DND-41 (cell line): ENCODE data around the gene ARHGEF7.

Source experiments
- ATAC-seq: fragments of 200-7000 bp; cut with Tn5 transposase; 3 replicates; pipeline ENCODE4 v1.9.1; 2021; ENCODE audit warnings: low read depth; ENCODE audit not compliant: insufficient read depth
- DNase-seq: peaks from one replicate; pipeline ENCODE4 v3.0.0-alpha.2; 2020
- H2AFZ ChIP-seq: 2 replicates; pipeline ENCODE4 v1.6.0; 2012; ENCODE audit warnings: low read depth, low read length
- H3K27ac ChIP-seq: 2 replicates; pipeline ENCODE4 v1.5.1; 2012; ENCODE audit warnings: low read length, inconsistent platforms
- H3K27me3 ChIP-seq: fragments of 200-600 bp; sonication (generic); 2 replicates; pipeline ENCODE4 v1.6.0; 2012; ENCODE audit warnings: low read length, mild to moderate bottlenecking, inconsistent platforms; ENCODE audit not compliant: insufficient read depth, poor library complexity
- H3K36me3 ChIP-seq: 2 replicates; pipeline ENCODE4 v1.5.1; 2012; ENCODE audit warnings: low read length, inconsistent platforms; ENCODE audit not compliant: insufficient read depth
- H3K4me1 ChIP-seq: 2 replicates; pipeline ENCODE4 v1.5.1; 2012; ENCODE audit warnings: mild to moderate bottlenecking, low read length; ENCODE audit not compliant: insufficient read depth
- H3K4me2 ChIP-seq: 2 replicates; pipeline ENCODE4 v1.6.0; 2012; ENCODE audit warnings: mild to moderate bottlenecking, moderate library complexity, low read length, inconsistent platforms; ENCODE audit not compliant: insufficient read depth
- H3K4me3 ChIP-seq, 2 experiments: fragments of 200-600 bp in 1 of 2; shearing (Covaris generic) in 1 of 2; 2 replicates each; pipeline ENCODE4 v1.5.1; 2012 to 2016; ENCODE audit warnings: inconsistent platforms in 2 of 2, low read length in 2 of 2, mild to moderate bottlenecking in 2 of 2, low read depth in 1 of 2, moderate library complexity in 1 of 2
- H3K79me2 ChIP-seq: 2 replicates; pipeline ENCODE4 v1.6.0; 2012; ENCODE audit warnings: low read length, inconsistent platforms; ENCODE audit not compliant: insufficient read depth
- H3K9ac ChIP-seq: 2 replicates; pipeline ENCODE4 v1.6.0; 2012; ENCODE audit warnings: low read depth, mild to moderate bottlenecking, inconsistent platforms, low read length, moderate library complexity
- H3K9me3 ChIP-seq: 2 replicates; pipeline ENCODE4 v1.5.1; 2012; ENCODE audit warnings: low read length, moderate library complexity, mild to moderate bottlenecking, inconsistent platforms; ENCODE audit not compliant: insufficient read depth, severe bottlenecking
- H4K20me1 ChIP-seq: 2 replicates; pipeline ENCODE4 v1.6.0; 2012; ENCODE audit warnings: low read length; ENCODE audit not compliant: insufficient read depth
- EZH2 ChIP-seq: IDR thresholded peaks from 3 replicates; pipeline ENCODE4 v1.6.1; 2012; ENCODE audit warnings: borderline replicate concordance, low read depth, mild to moderate bottlenecking, moderate library complexity, low read length, inconsistent platforms; ENCODE audit not compliant: severe bottlenecking
- TF ChIP-seq, protein P1 (sequence below): IDR thresholded peaks from 2 replicates; pipeline ENCODE4 v1.5.1; 2012; ENCODE audit warnings: borderline replicate concordance, low read length, moderate library complexity, mild to moderate bottlenecking; ENCODE audit not compliant: poor library complexity, severe bottlenecking; ENCODE audit errors: extremely low read depth

Gene ARHGEF7

DNA sequence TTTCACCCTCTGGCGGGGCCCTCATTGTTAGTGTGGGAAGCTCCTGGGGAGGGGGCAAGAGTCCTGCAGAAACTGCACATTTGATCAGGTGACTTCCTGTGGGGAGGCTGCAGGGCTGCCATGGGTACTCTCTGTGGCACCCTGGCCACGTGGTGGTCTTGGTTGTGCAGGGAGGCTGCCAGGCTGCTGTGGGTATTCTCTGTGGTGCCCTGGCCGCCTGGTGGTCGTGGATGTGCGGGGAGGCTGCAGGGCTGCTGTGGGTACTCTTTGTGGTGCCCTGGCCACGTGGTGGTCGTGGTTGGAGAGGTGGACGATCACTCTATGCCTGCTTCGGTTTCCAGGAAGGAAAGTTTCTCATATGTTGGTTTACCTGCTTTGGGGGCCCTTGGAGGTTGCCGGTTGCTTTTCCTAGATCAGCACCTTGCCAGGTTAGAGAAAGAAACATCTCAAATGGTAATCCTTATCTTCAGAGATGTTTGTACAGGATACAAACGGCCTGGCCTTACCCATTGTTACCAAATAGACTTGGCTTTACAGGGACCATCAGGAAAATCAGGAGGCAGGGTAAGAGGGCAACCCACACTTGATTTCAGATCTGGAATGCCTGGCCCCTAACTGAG is 228.2 kb downstream of the ARHGEF7 start:
- no peaks in the 10 kb centered on the region for H3K27me3 ChIP-seq
- no peaks in the 10 kb centered on the region for H4K20me1 ChIP-seq
- no peaks in the 10 kb centered on the region for H3K79me2 ChIP-seq
- TF ChIP-seq EZH2 = no peak
- TF ChIP-seq, protein P1, sequence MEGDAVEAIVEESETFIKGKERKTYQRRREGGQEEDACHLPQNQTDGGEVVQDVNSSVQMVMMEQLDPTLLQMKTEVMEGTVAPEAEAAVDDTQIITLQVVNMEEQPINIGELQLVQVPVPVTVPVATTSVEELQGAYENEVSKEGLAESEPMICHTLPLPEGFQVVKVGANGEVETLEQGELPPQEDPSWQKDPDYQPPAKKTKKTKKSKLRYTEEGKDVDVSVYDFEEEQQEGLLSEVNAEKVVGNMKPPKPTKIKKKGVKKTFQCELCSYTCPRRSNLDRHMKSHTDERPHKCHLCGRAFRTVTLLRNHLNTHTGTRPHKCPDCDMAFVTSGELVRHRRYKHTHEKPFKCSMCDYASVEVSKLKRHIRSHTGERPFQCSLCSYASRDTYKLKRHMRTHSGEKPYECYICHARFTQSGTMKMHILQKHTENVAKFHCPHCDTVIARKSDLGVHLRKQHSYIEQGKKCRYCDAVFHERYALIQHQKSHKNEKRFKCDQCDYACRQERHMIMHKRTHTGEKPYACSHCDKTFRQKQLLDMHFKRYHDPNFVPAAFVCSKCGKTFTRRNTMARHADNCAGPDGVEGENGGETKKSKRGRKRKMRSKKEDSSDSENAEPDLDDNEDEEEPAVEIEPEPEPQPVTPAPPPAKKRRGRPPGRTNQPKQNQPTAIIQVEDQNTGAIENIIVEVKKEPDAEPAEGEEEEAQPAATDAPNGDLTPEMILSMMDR = no peak
- ATAC-seq (no peak), DNase-seq (no peak)
- H2AFZ ChIP-seq = no peak overlapping the region
- H3K4me2 ChIP-seq = no peak overlapping the region
- no peak overlapping the region for H3K9ac ChIP-seq
- no peaks in the 10 kb centered on the region for H3K36me3 ChIP-seq
- no peak overlapping the region for H3K4me3 ChIP-seq
- no peak overlapping the region for H3K27ac ChIP-seq
- no peaks in the 10 kb centered on the region for H3K4me1 ChIP-seq
- H3K9me3 ChIP-seq = no peaks in the 10 kb centered on the region

DNA sequence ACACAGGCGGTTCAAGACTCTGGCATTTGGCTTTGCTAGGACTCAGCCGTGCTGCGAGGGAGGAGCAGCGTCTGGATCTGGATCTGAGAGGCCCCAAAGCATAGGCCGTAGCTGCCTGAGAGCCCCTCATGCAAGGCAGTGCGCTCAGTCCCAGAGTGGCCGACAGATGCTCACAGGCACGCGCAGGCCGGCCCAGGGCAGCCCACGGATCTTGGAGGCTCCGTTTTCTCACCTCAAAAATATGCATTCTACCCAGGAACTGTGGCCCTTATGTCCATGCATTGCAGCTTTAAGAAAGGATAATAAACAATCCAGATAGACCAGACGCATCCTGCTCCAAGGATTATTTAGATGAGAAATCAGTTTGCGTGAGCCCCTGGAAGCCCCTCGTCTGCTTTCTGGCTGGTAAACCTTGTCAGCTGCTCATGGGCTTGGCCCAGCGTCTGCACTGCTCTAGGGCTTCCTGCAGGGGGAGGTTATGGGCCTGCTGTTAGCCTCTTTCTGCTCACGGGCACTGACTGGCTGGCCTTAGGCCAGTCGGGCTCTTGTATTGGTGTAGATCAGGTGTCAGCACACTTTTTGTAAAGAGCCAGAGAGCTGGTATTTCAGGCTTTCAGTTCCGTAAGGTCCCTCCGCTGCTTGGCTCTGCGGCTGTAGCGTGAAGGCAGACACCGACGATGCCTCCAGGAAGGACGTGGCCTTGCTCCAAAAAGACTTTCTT is 229.5 kb downstream of the ARHGEF7 start:
- H3K79me2 ChIP-seq = no peaks in the 10 kb centered on the region
- TF ChIP-seq EZH2 = no peak
- TF ChIP-seq, protein P1 = peak; percentile 26
- ATAC-seq = no peak
- no peaks in the 10 kb centered on the region for H3K36me3 ChIP-seq
- H3K4me2 ChIP-seq = no peak overlapping the region
- H4K20me1 ChIP-seq = no peaks in the 10 kb centered on the region
- DNase-seq = no peak
- no peak overlapping the region for H3K9ac ChIP-seq
- no peak overlapping the region for H3K27ac ChIP-seq
- H2AFZ ChIP-seq = no peak overlapping the region
- no peaks in the 10 kb centered on the region for H3K9me3 ChIP-seq
- no peaks in the 10 kb centered on the region for H3K4me1 ChIP-seq
- no peaks in the 10 kb centered on the region for H3K27me3 ChIP-seq
- no peak overlapping the region for H3K4me3 ChIP-seq

DNA sequence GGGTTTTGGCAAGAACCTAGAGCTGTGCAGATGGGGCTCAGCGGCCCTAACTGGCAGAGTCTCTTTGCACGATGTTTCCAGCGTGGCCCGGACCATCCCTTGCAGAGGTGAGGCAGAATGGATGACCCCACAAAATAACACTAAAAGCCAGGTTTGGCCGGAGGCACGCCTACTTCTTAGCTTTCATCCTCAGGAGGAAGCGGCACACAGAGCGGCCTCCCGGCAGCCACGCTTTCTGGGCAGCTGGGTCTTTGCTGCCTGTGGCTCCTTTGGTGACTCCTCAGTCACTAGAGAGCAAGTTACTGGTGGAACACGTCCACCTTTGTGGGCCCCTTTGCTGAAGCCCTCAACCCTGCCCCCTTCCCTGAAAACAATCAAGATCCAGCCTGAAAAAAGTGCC is 230.6 kb downstream of the ARHGEF7 start:
- Histone ChIP-seq H3K27me3 (no peaks in the 10 kb centered on the region), H3K79me2 (no peaks in the 10 kb centered on the region), H3K4me2 (no peak overlapping the region), H3K36me3 (no peaks in the 10 kb centered on the region), H3K4me3 (no peak overlapping the region), H3K27ac (no peak overlapping the region), H2AFZ (no peak overlapping the region), H3K9ac (no peak overlapping the region), H4K20me1 (no peaks in the 10 kb centered on the region), H3K4me1 (no peaks in the 10 kb centered on the region), H3K9me3 (no peaks in the 10 kb centered on the region)
- ATAC-seq (no peak), DNase-seq (no peak)
- TF ChIP-seq EZH2 = no peak
- TF ChIP-seq, protein P1 = no peak
